ENCODE results near the gene DAPK3.
A peak's percentile ranks its signal among the peaks of the same experiment; 100 is the strongest.
"Not testable (repeated sequence)": the region's sequence is repeated elsewhere in the genome, so short reads cannot be mapped to it uniquely, and the experiment has no call there.

The DAPK3 gene

GRCh38 chr19:4012092-4012974 is 41.4 kb upstream of the DAPK3 start:
- Histone ChIP-seq H3K36me3 (ENCODE audit: control insufficient read depth in 2 of 2, insufficient read depth in 1 of 2, low read length in 2 of 2) (peaks cover 0 to 57% of the 10 kb centered on the region in 2 experiments; a peak in 1 of 3 replicates), H3K4me3 (ENCODE audit: low read depth, low read length) (no peak overlapping the region), H3K27ac (ENCODE audit: extremely low read depth, low read depth, low read length) (no peak overlapping the region), H3K9me3 (ENCODE audit: control insufficient read depth, insufficient read depth, low read depth, low read length) (no peaks in the 10 kb centered on the region), H3K4me1 (ENCODE audit: control insufficient read depth, insufficient read depth, low read length) (peaks cover 10% of the 10 kb centered on the region)
- TF ChIP-seq OSR2 (tag by site-specific recombination; IDR thresholded peaks at IDR 0.05) (peak; percentile 43; the same call in 1 of the 2 replicates), ZBTB20 (tag by site-specific recombination; IDR thresholded peaks at IDR 0.05) (no peak), ZNF10 (tag by site-specific recombination; IDR thresholded peaks at IDR 0.05) (peak; percentile 69; the same call in 1 of the 2 replicates)
- ChIA-PET CTCF (no interaction called here), POLR2A (interaction anchor here (1.0 kb wide), 1 partner anchor 27 kb away, joined by 4 read pairs; the partner anchor contains the start of gene EEF2)

GRCh38 chr19:4011430-4011829 is 40.5 kb upstream of the DAPK3 start:
- CTCF ChIA-PET; H3K4me3 ChIP-seq (ENCODE audit: low read depth, low read length); H3K27ac ChIP-seq (ENCODE audit: extremely low read depth, low read depth, low read length); POLR2A ChIA-PET; H3K4me1 ChIP-seq (ENCODE audit: control insufficient read depth, insufficient read depth, low read length); H3K9me3 ChIP-seq (ENCODE audit: control insufficient read depth, insufficient read depth, low read depth, low read length): not testable (repeated sequence)
- TF ChIP-seq EGR2 (tag by site-specific recombination; IDR thresholded peaks at IDR 0.05; ENCODE audit: low read depth) (peak; percentile 78), ZFHX2 (tag by site-specific recombination; conservative IDR thresholded peaks at IDR 0.05) (peak; percentile 79)
- H3K36me3 ChIP-seq (ENCODE audit: control insufficient read depth in 2 of 2, insufficient read depth in 1 of 2, low read length in 2 of 2): peaks cover 0 to 48% of the 10 kb centered on the region in 2 experiments; a peak in 1 of 3 replicates

GRCh38 chr19:4010808-4011110 is 39.9 kb upstream of the DAPK3 start:
- H3K36me3 ChIP-seq (ENCODE audit: control insufficient read depth in 2 of 2, insufficient read depth in 1 of 2, low read length in 2 of 2): peaks cover 0 to 42% of the 10 kb centered on the region in 2 experiments; a peak in 1 of 3 replicates
- H3K4me1 ChIP-seq (ENCODE audit: control insufficient read depth, insufficient read depth, low read length): peaks cover 10% of the 10 kb centered on the region
- POLR2A ChIA-PET: no interaction called here

DNA sequence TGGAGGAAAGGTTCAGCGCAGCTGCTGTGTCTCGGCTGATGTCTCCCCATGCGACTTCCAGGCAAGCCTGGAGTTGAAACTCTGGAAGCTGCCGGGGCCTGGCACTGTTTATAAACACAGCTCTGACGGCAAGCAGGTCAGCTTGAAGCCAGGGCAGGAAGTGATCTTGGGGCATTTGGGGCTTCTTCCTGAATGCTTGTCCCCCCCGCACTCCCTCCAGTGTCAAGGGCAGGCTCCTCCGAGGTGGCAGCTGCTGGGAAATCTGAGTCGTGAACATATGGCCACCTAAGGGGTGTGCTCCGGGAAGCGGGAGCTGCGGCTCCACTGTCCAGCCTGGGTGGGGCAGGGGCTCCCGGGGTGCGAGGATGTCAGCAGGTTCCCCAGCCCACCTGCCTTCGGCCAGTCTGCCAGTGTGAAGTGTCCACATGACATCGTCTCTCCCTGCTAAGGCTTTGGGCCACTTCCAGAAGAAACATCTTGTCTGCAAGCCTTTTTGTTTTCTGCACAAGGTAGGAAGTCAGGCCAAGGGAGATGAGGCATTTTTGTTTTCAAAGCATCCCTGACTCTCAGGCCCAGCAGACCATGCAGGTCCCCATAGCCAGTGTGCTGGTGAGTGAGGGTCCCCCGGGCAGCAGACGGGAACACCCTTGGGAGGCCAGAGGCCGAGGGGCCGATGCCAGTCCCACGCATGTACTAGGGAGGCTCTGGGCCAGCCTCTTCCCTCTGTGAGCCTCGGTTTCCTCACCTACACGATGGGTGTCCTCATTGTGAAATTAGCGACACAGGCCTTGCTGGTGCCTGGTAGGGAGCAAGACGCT is 39.3 kb upstream of the DAPK3 start:
- CTCF ChIA-PET: interaction anchor here (0.6 kb wide), 1 partner anchor 131 kb away, joined by 3 read pairs; no protein-coding TSS in a partner anchor
- peak; percentile 90 for TF ChIP-seq ZIC2 (tag by site-specific recombination; IDR thresholded peaks at IDR 0.05)
- TF ChIP-seq, protein P1, sequence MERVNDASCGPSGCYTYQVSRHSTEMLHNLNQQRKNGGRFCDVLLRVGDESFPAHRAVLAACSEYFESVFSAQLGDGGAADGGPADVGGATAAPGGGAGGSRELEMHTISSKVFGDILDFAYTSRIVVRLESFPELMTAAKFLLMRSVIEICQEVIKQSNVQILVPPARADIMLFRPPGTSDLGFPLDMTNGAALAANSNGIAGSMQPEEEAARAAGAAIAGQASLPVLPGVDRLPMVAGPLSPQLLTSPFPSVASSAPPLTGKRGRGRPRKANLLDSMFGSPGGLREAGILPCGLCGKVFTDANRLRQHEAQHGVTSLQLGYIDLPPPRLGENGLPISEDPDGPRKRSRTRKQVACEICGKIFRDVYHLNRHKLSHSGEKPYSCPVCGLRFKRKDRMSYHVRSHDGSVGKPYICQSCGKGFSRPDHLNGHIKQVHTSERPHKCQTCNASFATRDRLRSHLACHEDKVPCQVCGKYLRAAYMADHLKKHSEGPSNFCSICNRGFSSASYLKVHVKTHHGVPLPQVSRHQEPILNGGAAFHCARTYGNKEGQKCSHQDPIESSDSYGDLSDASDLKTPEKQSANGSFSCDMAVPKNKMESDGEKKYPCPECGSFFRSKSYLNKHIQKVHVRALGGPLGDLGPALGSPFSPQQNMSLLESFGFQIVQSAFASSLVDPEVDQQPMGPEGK (tag by site-specific recombination; IDR thresholded peaks at IDR 0.05): 0 out of 2 replicates have a peak, but pooled peaks have one; percentile 20
- no peak for TF ChIP-seq ZFP37 (tag by site-specific recombination; IDR thresholded peaks at IDR 0.05)
- Histone ChIP-seq H3K9me3 (ENCODE audit: control insufficient read depth, insufficient read depth, low read depth, low read length) (no peaks in the 10 kb centered on the region), H3K4me3 (ENCODE audit: low read depth, low read length) (no peak overlapping the region), H3K36me3 (ENCODE audit: control insufficient read depth in 2 of 2, insufficient read depth in 1 of 2, low read length in 2 of 2) (peaks cover 0 to 37% of the 10 kb centered on the region in 2 experiments; a peak in 1 of 3 replicates), H3K27ac (ENCODE audit: extremely low read depth, low read depth, low read length) (no peak overlapping the region), H3K4me1 (ENCODE audit: control insufficient read depth, insufficient read depth, low read length) (peaks cover 10% of the 10 kb centered on the region)
- POLR2A ChIA-PET: interaction anchor here (4.9 kb wide), 1 partner anchor 25 kb away, joined by 29 read pairs; the partner anchor contains the start of gene EEF2

More at GRCh38 chr19:4010808-4011110, 39.9 kb upstream of the DAPK3 start:
- H3K9me3 ChIP-seq (ENCODE audit: control insufficient read depth, insufficient read depth, low read depth, low read length): no peaks in the 10 kb centered on the region
- TF ChIP-seq ZNF302 (tag by site-specific recombination; IDR thresholded peaks at IDR 0.05; ENCODE audit: low read depth) (no peak), ZNF544 (tag by site-specific recombination; IDR thresholded peaks at IDR 0.05) (no peak)
- no peak overlapping the region for H3K27ac ChIP-seq (ENCODE audit: extremely low read depth, low read depth, low read length)
- CTCF ChIA-PET: no interaction called here
- no peak overlapping the region for H3K4me3 ChIP-seq (ENCODE audit: low read depth, low read length)
